SIG-M5 treated with dmso at 0.1 percent for 504 hours (cell line): ENCODE measurements around the gene ARID1B.
A peak's percentile ranks its signal among the peaks of the same experiment; 100 is the strongest.

Experiments used
- DNase-seq: peaks from one replicate; lab custom pipeline; 2025; ENCODE audit not compliant: unreplicated experiment; lab: John Stamatoyannopoulos, UW

ARID1B gene

DNA sequence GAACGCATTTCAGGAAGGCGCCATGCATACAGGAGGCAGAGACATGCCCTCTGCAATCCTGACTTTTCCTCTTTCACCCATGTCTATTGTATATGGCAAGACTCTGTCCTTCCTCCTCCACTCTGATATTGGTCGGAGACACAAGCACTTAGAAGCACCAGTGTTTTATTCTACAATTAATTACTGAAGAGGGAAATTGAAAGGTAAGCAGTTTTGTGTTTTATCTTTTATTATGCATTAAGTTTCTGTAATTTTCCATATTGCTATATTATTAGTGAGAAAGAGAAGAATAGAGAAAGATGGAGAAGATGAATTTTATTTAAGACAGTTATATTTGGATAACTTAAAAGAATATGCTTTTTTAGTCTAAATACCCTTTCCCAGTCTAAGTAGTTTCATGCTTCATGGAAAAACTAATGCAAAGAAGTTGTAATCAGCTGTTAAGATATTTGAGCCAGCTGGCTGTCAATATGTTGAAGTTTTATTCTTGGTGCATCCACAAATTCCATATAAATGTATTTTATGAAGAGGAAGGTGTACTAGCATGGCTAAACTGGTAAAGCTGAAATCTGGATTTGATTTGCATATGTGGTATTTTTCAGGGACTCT lies 13.6 kb downstream of the ARID1B start:
- no peak for DNase-seq

DNA sequence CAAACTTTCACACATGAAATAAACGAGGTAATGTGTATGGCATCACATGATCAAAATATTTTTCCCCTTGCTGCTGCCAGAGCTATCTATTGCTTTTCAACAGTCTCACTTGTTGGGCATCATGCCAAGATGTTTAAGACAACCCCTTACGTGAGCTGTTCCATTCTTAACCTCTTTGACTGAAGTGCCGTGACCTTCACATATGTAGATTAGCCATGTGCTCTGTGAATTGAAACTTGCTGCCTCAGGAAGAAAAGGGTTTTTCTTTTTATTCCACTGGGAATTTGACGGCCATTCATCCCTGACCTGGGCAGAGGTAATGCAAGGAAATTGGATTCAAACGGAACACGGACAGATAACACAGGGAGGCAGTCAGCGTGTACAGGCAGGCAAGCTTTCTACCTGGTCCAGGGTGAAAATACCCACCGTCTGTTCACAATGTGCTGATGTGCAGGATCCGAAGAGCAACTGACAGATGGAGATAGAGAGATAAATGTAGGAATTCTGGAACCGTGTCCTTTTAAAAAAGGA lies 14.2 kb downstream of the ARID1B start:
- no peak for DNase-seq

DNA sequence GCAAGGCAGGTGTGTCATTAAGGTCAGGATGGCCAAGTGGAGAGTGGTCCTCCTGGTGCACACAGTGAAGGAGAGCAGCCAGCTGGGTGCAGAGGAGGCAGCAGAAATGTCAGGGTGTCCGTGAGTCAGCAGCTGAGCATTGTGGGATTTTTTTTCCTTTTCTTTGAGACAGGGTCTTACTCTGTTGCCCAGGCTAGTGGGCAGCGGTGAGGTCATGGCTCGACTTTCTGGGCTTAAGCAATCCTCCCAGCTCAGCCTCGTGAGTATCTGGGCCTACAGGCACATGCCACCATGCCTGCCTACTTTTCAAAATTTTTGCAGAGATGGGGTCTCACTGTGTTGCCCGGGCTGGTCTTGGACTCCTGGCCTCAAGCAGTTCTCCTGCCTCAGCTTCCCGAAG lies 16.0 kb downstream of the ARID1B start:
- no peak for DNase-seq

DNA sequence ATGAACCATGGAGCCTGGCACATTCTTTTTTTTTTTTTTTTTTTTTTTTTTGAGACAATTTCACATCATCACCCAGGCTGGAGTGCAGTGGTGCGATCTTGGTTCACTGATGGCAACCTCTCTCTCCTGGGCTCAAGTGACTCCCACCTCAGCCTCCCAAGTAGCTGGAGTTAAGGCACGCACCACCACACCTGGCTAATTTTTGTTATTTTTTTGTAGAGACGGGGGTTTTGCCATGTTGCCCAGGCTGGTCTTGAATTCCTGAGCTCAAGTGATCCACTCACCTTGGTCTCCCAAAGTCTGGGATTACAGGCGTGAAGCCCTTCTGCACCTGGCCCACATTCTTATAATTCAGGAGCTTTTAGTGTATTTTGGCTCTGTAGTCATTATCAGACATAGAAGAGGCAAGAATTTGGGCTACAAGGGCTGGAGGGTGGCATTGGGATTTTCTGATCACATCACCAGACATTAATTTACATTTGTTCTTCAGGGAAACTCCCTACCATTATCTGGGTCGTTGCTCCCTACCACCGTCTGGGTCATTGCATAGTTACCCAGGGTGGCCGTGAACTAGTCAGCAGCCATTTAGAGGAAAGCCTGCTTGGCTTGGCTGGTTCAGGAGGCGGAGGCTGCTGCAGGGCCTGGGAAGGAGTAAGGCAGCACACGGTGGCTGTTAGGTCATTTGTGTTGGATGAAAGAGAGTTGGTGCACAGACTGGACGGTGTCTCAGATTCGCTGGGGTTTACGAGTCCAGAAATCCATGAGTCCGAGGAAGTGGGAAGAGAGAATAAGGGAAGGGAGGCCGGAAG lies 17.6 kb downstream of the ARID1B start:
- no peak for DNase-seq

DNA sequence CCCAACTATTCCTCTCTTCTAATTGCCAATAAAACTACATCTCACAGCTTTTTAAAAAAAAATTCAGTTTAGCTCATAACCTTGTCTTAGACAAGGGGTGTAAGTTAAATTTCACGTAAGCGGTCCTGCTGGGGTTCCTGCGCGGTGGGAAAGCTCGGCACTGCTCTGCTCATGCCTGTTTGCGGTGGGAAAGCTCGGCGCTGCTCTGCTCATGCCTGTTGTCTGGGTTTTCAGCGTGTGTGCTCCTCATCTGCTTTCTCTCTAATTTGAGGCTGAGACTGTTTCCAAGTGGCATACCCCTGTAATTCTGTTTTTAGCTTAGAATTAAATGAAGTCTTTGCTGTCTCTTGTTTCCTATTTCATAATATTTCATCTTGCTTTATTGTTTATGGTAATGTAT lies 18.6 kb downstream of the ARID1B start:
- DNase-seq = no peak

DNA sequence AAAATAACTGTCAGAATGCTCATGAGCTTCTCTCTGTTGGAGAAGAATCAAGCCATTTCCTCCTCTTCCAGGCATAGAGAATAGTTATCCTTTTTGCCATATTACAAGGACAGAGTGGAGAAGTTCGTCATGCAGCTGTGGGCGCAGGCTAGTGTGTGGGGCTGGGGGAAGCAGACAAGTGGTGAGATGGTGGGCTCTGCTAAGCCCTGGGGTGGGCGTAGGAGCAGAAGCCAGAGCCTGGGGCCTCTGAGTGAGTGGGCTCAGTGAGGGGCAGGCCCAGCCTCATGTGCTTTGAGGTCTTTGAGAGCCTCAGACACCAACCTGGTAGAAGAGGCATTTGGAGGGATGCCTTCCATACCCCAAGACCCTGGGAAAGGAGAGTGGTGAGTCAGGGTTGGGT lies 19.4 kb downstream of the ARID1B start:
- no peak for DNase-seq

DNA sequence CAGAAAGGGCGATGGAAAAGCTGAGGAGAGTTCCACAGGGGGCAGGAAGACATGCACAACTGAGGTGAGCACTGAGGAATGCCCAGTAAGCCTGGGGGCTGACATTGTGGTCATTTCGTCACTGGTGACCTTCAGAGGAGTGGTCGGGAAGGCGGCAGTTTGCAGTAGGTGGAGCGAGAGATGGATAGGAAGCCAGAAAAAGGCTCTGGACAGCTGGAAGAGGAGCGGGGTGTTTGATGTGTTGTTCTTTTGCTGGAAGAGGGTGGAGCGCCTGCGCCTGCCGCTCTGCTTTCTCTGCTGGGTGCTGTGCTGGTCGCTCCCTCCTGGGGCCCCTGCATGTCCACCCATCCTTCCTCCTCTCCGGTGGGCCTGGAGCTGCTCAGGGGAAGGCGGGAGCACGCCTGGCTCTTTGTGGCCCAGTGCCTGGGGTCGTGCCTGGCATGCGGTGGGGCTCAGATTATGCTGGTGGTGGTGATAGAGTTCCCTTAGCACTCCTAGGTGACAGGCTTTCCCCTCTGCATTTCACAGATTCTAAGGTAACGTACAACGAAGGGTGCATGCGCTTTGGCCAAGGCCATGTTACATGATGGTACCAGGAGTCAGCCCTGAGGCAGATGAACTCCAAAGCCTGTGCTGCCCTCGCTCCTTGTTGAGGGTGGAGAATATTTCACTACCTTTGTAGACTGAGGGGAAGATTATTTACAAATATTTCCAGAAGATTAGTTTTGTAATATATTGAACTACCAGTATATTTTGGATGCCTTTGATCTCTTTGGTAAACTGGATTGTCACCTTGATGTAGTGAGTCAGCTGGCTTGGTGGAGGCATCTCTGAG lies 20.9 kb downstream of the ARID1B start:
- DNase-seq = no peak

DNA sequence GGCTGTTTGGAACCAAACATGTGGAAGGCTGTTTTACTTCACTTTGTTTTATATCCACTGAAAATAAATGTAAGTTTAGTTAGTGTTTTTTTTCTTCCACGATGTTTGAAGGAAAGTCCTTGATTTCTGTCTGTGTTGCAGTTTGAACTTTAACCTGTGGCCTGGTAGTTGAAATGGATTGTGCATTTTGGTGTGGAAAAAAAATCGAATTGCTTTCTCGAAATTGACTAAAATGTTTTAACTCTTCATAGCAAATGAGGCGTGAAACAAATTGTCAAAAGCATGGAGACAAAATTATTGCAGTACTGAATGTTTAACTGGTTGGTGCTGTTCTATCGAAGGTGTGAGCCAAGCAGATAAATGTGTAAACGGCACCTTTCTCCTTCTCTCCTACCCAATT lies 24.5 kb downstream of the ARID1B start:
- DNase-seq = no peak

DNA sequence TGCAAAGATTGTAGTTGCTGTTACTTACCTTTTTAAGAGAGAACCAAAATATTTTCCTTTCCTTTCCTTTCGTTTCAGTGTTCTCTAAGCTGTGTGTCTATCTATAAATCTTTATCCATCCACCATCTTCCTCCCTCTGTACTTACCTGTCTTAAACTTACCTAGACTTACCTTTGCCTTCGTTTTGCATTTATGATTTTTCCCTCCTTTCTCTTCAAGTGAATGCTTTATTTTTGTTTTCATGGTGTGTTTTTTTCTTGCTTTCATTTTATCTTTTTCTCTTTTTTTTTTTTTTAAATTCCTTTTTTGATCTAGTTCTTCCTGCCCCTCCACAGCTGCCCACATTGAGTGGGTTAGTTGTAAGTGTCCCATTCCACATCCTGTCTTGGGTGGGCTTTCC lies 26.2 kb downstream of the ARID1B start:
- no peak for DNase-seq

DNA sequence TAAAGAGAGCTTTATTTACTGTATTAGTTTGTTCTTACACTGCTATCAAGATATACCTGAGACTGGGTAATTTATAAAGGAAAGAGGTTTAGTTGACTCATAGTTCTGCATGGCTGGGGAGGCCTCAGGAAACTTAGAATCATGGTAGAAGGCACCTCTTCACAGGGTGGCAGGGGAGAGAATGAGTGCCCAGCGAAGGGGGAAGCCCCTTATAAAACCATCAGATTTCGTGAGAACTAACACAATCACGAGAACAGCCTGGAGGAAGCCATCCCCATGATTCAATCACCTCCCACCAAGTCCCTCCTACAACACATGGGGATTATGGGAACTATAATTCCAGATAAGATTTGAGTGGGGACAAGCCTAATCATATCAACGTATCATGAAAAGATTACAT lies 27.2 kb downstream of the ARID1B start:
- no peak for DNase-seq

DNA sequence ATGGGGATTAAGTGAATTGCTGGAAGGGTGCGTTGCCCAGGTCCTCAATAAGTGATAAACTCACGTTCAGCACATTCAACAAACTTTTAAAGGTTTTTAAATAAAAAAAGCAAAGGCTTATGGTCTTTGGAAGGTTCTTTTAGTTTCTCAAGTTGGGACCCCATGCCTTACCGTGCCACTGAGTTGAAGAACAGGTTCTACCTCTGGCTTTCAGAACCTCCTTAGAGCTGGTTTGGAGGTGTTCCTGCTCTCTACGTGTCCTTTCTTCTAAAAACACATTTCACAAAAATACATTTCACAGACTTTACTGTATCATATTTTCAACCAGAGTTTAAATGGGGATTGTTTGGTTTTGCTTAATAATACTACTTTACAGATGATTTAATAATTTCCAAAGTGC lies 29.0 kb downstream of the ARID1B start:
- DNase-seq = no peak

DNA sequence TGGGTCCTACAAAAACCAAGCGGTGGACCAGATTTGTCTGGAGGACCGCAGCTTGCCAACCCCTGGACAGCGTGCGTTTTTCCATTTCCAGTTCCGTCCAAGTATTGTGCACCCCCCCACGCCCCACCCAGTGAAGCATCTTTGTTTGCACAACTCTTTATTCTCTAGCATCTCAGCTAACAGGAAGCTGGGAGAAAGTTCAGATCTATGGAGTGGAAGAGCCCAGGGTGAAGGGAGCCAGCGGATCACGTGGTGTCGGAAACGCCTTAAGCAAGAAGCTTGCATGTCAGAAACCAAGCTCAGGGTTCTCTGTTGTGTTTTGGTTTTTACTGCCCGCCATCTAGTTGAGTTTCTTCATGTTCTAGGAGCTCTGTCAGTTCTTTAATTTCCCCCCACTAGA lies 29.9 kb downstream of the ARID1B start:
- DNase-seq = peak; percentile 23

DNA sequence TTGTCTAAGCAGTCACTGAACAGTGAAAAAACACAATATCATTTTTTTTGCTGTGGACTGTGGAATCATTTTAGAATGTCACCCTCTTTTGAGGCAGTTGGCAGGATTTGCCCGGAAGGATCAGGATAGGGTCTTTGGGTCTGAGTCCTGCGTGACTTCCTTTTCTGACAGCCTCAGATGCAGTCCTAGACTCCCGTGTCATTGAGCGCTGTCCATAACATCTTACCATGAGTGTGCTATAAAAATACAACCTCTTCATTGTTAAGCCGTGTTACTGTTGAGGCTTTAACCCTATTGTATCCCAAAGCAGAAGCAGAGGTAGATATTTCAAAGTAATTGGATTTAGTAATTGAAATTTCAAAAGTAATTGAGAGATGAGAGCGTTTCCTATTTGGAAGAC lies 30.6 kb downstream of the ARID1B start:
- no peak for DNase-seq

DNA sequence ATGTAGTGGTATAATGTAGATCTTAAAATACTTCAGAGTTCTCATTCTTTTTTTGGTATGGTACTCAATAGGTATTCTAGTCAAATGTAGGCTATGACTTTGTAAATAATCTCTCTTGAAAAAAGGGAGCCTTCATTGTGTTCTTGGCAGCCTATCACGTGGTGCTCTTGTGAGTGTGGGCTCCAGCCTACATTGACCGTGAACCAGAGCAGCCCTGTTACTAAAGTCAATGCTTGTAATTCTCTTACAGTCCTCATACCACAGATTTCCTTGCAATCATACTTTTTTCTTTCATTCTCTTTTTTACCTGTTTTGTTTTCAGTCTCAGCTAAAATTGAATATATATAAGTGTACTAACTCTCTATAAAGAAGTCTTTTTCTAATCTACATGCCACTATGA lies 31.1 kb downstream of the ARID1B start:
- DNase-seq = no peak

DNA sequence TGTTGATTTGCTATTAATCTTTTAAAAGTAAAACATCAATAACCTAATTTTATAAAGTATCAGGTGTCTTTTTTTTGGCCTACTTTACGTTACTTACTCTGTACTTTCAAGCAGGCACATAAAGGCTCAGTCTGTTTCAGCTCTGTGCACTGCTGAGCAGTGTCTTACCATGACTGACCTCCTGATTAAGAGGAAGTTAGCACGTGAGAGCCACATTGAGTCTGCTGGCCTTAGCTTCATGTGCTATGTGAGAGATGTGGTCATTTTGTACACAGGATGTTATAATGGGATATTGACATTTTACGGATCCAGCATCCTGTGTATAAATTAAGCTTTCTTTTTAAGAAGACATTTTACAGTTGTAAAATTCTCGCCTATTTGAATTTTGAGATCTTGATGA lies 31.9 kb downstream of the ARID1B start:
- peak; percentile 9 for DNase-seq

DNA sequence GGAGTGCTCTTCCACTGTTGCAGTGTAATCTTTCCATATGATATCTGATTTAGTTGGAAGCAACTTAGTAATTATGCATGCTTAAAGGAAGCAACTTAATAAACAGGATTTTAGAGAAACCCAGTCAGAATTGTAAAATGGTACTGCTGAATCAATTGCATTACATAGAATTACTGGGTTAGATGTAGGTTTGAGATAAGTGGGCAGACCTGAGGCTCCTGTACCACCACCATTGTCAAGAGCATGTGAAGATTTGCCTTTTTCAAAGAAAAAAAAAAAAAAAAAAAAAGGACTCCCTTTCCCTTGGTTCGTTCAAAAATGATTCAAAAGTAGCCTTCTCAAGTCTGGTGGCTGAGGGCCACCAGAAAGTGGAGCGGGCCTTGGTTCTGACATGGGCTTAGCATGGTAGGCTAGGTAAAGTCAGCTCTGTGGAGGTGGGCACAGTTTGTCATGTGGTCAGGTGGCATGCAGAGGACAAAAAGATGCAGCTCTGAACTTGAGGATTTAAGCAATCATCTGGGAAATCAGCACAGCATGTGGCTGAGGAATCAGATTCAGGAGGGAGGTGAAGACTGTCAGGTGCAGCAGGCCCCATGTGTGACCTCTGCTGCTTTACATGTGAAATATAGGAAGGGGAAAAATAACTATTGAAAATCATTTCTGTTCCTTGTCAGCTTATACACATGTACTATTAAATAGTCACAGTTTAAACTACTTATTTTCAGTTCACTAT lies 32.4 kb downstream of the ARID1B start:
- no peak for DNase-seq

DNA sequence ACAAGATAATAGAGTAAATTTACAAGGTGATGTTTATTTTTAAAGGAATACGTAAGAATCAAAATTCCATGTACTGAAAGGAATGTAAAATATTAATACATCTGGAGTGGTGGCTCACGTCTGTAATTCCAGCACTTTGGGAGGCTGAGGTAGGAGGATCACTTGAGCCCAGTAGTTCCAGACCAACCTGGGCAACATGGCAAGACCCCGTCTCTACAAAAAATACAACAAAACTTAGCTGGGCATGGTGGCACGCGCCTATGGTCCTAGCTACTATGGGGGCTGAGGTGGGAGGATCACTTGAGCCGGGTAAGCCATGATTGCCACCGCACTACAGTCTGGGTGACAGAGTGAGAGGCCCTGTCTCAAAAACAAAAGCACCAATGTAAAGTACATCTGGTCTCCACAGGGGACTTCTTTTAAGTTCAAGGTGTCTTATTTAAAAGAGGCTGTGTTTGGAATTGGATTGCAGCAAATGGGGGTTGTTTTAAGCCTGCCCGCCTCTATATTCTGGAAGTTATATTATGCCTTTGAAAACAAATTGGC lies 36.9 kb downstream of the ARID1B start:
- no peak for DNase-seq

DNA sequence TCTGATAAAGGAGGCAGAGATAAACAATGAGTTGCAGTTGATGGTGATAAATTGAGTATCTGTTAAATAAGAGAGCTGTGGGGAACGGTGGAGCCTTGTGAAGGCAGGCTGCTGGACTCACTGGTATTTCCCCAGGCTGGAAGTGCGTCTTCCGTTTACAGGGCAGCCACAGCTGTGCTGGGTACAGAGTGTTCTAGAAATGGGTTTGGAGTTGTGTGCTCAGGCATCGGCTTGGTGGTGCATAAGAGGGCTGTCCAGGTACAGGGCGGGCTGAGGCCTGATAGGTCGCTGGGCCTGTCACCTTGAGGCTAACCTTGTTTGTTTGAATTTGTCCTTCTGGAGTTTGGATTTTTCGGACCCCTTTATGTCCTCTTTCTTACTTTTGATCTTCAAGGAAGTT lies 39.3 kb downstream of the ARID1B start:
- no peak for DNase-seq

DNA sequence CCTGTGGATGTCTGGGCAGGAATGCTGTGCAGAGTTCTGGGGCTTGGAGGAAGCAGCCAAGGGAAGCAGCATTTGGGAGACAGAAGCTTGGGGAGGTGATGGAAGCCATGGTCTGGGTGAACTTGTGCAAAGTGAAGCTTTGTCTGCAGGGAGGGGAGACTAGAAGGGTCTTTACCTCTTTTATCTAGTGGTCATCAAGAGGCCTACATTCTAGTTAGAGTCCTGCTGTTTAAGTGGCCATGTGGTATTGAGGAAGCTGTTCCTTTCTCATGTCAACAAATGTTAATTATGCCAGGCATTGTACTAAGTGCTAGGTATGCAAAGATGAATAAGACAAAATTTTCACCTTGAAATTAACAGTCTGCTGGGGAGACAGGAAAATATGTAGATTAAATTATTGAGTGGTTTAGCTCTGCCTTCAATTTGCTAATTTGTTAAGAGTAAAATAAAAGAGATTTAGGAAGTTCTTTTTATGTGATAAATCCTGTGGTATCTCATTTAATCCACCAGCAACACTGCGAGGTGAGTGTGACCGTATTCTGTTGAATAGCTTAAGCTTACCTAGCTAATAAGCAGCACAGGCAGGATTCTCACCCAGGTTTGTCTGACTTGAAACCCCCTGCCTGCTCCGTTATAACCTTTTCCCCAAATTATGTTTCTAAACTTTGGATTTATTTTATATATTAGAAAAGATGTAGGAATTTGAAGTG lies 43.1 kb downstream of the ARID1B start:
- DNase-seq = no peak

DNA sequence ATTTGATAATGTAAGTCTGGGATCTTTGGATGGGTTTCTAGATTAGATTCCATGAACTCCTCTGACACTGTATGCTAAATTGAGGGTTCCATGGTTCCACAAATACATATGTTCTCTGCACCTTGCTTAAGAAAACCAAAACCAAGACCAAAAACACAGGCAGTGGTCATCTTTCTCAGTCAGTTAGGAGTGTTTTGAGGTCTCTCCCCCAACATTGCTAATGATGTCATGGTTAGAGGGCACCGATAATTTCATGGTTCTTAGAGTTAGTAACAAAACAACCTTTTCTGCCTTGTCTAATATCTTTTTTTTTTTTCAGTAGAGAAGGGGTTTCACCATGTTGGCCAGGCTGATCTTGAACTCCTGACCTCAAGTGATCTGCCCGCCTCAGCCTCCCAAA lies 44.5 kb downstream of the ARID1B start:
- DNase-seq = no peak
